Ovary (tissue), 3 donors: Measurements from ENCODE around the gene EYS.

Source experiments
- EP300 ChIP-seq: sonication (generic); formaldehyde crosslinking; IDR thresholded peaks from one replicate; pipeline ENCODE4 v1.6.1; 2017; ENCODE audit warnings: antibody characterized with exemption
- POLR2A ChIP-seq: fragments of 450-650 bp; IDR thresholded peaks from one replicate; pipeline ENCODE4 v1.6.1; 2017; ENCODE audit warnings: antibody characterized with exemption, mild to moderate bottlenecking, moderate library complexity
- TF ChIP-seq, protein P1 (sequence below), 3 donors: fragments of 450-650 bp in 2 of 3; fragments of 200-600 bp in 1 of 3; IDR thresholded peaks; one replicate each; pipeline versions ENCODE4 v1.5.1 to v1.8.0; 2016 to 2022; ENCODE audit warnings: antibody characterized with exemption in 3 of 3, mild to moderate bottlenecking in 1 of 3
- donor health status: DM: no; HTN: no; CAD: no.

DNA sequence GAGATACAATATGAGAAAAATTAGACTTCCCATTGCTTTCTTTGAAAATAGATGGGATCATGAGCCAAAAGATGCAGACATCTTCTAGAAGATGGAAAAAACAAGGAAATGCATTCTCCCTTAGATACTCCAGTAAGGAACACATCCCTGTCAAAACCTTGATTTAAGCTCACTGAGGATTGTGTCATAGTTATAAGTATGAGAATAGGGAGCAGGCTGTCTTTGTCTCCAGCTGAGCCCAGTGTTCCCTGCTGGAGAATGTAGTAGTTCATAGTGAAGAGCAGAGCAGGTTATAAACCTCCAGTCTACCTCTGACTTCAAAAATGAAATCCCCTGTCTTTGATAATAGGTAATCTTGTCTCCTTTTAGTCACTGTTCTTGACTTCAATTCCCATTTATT is 1481.5 kb downstream of the EYS start:
- TF ChIP-seq, protein P1, sequence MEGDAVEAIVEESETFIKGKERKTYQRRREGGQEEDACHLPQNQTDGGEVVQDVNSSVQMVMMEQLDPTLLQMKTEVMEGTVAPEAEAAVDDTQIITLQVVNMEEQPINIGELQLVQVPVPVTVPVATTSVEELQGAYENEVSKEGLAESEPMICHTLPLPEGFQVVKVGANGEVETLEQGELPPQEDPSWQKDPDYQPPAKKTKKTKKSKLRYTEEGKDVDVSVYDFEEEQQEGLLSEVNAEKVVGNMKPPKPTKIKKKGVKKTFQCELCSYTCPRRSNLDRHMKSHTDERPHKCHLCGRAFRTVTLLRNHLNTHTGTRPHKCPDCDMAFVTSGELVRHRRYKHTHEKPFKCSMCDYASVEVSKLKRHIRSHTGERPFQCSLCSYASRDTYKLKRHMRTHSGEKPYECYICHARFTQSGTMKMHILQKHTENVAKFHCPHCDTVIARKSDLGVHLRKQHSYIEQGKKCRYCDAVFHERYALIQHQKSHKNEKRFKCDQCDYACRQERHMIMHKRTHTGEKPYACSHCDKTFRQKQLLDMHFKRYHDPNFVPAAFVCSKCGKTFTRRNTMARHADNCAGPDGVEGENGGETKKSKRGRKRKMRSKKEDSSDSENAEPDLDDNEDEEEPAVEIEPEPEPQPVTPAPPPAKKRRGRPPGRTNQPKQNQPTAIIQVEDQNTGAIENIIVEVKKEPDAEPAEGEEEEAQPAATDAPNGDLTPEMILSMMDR (IDR thresholded peaks at IDR 0.05) = no peak
- TF ChIP-seq EP300 = no peak
- no peak for TF ChIP-seq POLR2A
